ENCODE data around the gene AZU1. TPM values are rescaled to one million over a fixed set of nuclear protein-coding genes. Genes with fewer than 3 reads are reported as not detected.

The AZU1 gene
- total RNA-seq, 1 experiment from 2014 or later: not detected

GRCh38 chr19:781800-782184, 45.8 kb upstream of the AZU1 start:
- CTCF ChIA-PET: no interaction called here
- intact Hi-C loops (cut with micrococcal nuclease; ENCODE audit: unreplicated experiment): no loop called here
- POLR2A ChIA-PET (ENCODE audit: low non-redundant PET): interaction anchor here (0.5 kb wide), 1 partner anchor 11 kb away, joined by 6 read pairs; no protein-coding TSS in a partner anchor

DNA sequence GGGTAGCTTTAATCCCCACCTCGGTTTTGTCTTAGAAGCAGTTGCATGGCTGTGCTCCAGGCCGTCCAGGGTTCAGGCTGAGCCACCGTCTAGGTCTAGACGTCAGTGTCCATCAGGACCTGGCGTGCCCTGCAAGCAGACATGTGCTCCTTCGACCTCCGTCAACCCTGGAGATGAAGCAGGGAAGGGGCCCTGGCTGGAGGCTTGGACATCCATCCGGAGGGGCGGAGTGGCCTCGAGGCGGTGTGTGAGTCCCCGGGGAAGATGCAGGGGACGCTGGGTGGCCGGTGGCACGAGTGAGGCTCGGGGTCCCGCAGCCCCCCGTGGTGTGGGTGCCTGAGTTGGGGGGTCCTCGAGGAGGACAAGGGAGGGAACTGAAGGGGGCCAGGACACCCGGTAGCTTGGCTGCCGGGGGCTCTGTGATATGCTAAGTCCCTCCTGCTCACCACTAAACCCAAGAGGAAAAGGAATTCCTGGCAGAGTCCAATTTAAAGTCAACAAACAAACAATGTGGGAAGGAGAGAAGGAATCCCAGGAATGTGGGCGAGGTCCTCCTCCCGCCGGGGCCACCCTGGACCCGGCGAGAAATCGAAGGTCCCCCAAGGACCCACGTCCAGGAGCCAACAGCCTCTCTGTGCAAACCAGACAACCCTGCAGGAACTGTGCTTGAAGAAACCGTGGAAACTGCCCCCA, 45.3 kb upstream of the AZU1 start:
- no peak for DNase-seq (ENCODE audit: low spot score)
- H3K27ac ChIP-seq (ENCODE audit: low read depth, low read length, poor library complexity, severe bottlenecking): no peak overlapping the region
- no peaks in the 10 kb centered on the region for H3K36me3 ChIP-seq (ENCODE audit: insufficient read depth, low read length, poor library complexity, severe bottlenecking)
- ChIA-PET POLR2A (ENCODE audit: low non-redundant PET) (interaction anchor here (0.5 kb wide), 1 partner anchor 12 kb away, joined by 6 read pairs; no protein-coding TSS in a partner anchor), CTCF (no interaction called here)
- no TSS peak for BruUV-seq (replicated peaks)
- no peaks in the 10 kb centered on the region for H3K27me3 ChIP-seq (replicated peaks; ENCODE audit: insufficient read depth, low read depth, low read length, poor library complexity)
- H3K4me3 ChIP-seq (ENCODE audit: low read depth, low read length, poor library complexity, severe bottlenecking): no peak overlapping the region
- intact Hi-C loops (cut with micrococcal nuclease; ENCODE audit: unreplicated experiment): no loop called here
- peaks cover 3% of the 10 kb centered on the region for H3K4me1 ChIP-seq (ENCODE audit: insufficient read depth, low read length, poor library complexity, severe bottlenecking)
- H3K9me3 ChIP-seq (ENCODE audit: low read depth, low read length, poor library complexity, severe bottlenecking): no peaks in the 10 kb centered on the region
- no peak for TF ChIP-seq EZH2 (IDR thresholded peaks at IDR 0.05; ENCODE audit: borderline replicate concordance, low read depth, low read length, poor library complexity, severe bottlenecking)
- TF ChIP-seq, protein P1, sequence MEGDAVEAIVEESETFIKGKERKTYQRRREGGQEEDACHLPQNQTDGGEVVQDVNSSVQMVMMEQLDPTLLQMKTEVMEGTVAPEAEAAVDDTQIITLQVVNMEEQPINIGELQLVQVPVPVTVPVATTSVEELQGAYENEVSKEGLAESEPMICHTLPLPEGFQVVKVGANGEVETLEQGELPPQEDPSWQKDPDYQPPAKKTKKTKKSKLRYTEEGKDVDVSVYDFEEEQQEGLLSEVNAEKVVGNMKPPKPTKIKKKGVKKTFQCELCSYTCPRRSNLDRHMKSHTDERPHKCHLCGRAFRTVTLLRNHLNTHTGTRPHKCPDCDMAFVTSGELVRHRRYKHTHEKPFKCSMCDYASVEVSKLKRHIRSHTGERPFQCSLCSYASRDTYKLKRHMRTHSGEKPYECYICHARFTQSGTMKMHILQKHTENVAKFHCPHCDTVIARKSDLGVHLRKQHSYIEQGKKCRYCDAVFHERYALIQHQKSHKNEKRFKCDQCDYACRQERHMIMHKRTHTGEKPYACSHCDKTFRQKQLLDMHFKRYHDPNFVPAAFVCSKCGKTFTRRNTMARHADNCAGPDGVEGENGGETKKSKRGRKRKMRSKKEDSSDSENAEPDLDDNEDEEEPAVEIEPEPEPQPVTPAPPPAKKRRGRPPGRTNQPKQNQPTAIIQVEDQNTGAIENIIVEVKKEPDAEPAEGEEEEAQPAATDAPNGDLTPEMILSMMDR (conservative IDR thresholded peaks at IDR 0.05; ENCODE audit: low read depth, low read length): no peak

More at GRCh38 chr19:781800-782184, 45.8 kb upstream of the AZU1 start:
- BruUV-seq (replicated peaks): no TSS peak
- no peak for TF ChIP-seq EZH2 (IDR thresholded peaks at IDR 0.05; ENCODE audit: borderline replicate concordance, low read depth, low read length, poor library complexity, severe bottlenecking)
- TF ChIP-seq, protein P1 (conservative IDR thresholded peaks at IDR 0.05; ENCODE audit: low read depth, low read length): no peak
- Histone ChIP-seq H3K27ac (ENCODE audit: low read depth, low read length, poor library complexity, severe bottlenecking) (no peak overlapping the region), H3K27me3 (replicated peaks; ENCODE audit: insufficient read depth, low read depth, low read length, poor library complexity) (no peaks in the 10 kb centered on the region), H3K4me1 (ENCODE audit: insufficient read depth, low read length, poor library complexity, severe bottlenecking) (peaks cover 3% of the 10 kb centered on the region), H3K36me3 (ENCODE audit: insufficient read depth, low read length, poor library complexity, severe bottlenecking) (no peaks in the 10 kb centered on the region), H3K9me3 (ENCODE audit: low read depth, low read length, poor library complexity, severe bottlenecking) (no peaks in the 10 kb centered on the region), H3K4me3 (ENCODE audit: low read depth, low read length, poor library complexity, severe bottlenecking) (no peak overlapping the region)
- no peak for DNase-seq (ENCODE audit: low spot score)

DNA sequence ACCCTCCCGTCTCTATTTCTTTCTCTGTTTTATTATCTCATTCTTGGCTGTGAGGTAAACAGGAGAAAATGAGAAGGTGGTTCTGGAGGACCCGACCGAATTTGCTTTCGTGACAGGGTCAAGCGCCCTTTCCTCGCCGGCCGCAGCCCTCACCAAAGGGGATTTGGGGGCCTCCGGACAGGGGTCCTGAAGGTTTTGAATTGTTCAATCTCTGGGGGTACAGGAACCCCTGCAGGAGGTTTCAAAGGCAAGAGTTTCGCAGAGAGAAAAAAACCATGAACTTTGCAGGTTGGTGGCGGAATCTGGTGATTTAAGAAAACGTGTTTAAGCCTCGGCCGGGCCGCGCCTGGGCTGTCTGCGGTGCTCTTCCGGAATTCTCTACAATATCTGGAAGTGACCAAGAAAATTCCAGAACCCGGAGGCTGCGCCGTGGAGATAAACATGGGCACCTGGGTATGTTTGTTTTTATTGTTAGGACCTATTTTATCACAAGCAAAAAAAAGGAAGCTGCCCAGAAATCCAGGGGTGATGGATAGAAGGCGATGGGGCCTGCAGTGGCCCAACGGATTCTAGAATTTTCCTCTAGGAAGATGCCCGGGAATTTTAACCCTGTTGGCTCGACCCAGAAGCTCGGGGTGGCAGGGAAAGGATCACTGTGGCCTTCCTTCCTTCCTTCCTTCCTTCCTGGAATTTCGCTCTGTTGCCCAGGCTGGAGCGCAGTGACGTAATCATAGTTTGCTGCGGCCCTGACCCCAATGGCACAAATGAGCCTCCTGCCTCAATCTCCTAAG, 44.6 kb upstream of the AZU1 start:
- no peaks in the 10 kb centered on the region for H3K9me3 ChIP-seq (ENCODE audit: low read depth, low read length, poor library complexity, severe bottlenecking)
- BruUV-seq (replicated peaks): no TSS peak
- TF ChIP-seq EZH2 (IDR thresholded peaks at IDR 0.05; ENCODE audit: borderline replicate concordance, low read depth, low read length, poor library complexity, severe bottlenecking): no peak
- TF ChIP-seq, protein P1 (conservative IDR thresholded peaks at IDR 0.05; ENCODE audit: low read depth, low read length): no peak
- no peak for DNase-seq (ENCODE audit: low spot score)
- intact Hi-C loops (cut with micrococcal nuclease; ENCODE audit: unreplicated experiment): no loop called here
- ChIA-PET POLR2A (ENCODE audit: low non-redundant PET) (no interaction called here), CTCF (no interaction called here)
- H3K4me1 ChIP-seq (ENCODE audit: insufficient read depth, low read length, poor library complexity, severe bottlenecking): peaks cover 3% of the 10 kb centered on the region
- H3K4me3 ChIP-seq (ENCODE audit: low read depth, low read length, poor library complexity, severe bottlenecking): no peak overlapping the region
- no peaks in the 10 kb centered on the region for H3K27me3 ChIP-seq (replicated peaks; ENCODE audit: insufficient read depth, low read depth, low read length, poor library complexity)
- no peaks in the 10 kb centered on the region for H3K36me3 ChIP-seq (ENCODE audit: insufficient read depth, low read length, poor library complexity, severe bottlenecking)
- no peak overlapping the region for H3K27ac ChIP-seq (ENCODE audit: low read depth, low read length, poor library complexity, severe bottlenecking)
